ENCODE results near the gene TARDBP.

Gene TARDBP

DNA sequence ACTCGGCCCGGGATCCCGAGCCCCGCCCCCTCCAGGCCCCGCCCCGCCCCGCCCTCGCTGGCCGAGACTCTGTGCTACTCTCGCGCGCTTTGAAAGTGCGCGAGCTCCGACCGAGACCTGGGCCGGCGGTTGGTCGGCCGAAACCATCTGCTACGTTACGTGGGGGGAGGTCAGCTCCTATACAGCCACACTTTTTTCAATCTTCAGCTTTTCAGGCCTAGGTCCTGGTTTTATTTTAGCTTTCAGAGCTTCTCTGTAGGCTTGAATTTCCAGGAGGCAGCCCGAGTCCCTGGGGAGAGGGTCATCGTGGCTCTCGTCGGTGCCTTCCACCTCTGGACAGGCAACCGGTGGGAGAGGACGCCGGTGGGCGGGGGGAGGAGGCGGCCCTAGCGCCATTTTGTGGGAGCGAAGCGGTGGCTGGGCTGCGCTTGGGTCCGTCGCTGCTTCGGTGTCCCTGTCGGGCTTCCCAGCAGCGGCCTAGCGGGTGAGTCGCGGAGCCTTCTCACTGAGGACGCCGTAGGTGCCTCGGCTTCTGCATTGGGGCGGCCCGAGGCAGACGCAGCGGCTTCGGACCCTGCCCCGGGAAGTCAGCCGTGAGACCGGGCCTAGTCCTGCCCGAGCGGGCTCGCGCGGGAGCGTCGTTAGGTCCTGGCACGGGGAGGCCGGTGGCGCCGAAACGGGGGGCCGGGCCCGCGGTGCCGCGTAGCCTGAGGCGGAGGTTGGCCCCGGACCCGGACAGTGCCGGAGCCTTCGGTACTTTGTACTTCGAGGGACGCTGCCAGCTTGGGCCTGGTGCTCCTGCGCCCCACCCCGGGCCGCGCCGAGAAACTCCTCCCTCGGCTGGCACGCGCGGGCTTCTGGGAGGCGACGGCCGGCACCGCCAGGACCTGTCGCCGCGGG, at the start of gene TARDBP:
Gene TARDBP, plus strand, starts transcription at position 395 of the 900 bp plus-strand sequence. CDS start 1,074 bp downstream, outside the sequence.
- peak; percentile 100 for TF ChIP-seq ZFX (IDR thresholded peaks at IDR 0.05)
- TF ChIP-seq, protein P1, sequence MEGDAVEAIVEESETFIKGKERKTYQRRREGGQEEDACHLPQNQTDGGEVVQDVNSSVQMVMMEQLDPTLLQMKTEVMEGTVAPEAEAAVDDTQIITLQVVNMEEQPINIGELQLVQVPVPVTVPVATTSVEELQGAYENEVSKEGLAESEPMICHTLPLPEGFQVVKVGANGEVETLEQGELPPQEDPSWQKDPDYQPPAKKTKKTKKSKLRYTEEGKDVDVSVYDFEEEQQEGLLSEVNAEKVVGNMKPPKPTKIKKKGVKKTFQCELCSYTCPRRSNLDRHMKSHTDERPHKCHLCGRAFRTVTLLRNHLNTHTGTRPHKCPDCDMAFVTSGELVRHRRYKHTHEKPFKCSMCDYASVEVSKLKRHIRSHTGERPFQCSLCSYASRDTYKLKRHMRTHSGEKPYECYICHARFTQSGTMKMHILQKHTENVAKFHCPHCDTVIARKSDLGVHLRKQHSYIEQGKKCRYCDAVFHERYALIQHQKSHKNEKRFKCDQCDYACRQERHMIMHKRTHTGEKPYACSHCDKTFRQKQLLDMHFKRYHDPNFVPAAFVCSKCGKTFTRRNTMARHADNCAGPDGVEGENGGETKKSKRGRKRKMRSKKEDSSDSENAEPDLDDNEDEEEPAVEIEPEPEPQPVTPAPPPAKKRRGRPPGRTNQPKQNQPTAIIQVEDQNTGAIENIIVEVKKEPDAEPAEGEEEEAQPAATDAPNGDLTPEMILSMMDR (conservative IDR thresholded peaks at IDR 0.05) = no peak
- peak within 1 kb of the TSS; percentile 97 for H3K27ac ChIP-seq

DNA sequence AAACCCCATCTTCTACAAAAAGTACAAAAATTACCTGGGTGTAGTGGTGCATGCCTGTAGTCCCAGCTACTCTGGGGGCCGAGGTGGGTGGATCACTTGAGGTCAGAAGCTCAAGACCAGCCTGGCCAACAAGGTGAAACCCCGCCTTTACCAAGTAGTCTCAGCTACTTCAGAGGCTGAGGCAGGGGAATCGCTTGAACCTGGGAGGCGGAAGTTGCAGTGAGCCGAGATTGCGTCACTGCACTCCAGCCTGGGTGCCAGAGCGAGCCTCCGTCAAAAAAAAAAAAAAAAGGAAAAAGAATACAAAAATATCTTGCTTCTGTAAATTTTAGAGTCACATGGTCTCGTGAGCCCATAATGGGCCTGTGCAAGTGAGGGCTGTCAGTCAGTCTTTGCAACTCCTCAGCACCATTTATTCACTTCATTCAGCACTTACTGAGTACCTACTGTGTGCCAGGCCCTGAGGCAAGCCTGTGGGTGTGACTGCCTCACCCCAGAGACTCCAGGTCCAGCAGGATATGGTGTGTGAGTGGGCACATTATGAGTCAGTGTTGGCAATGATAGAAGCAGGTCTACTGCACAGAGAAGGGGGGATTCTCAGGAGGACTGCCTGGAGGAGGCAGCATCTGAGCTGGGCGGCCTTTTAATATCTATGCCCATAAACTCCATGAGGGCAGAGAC, 46.8 kb upstream of the TARDBP start:
- TF ChIP-seq ZFX (IDR thresholded peaks at IDR 0.05) = no peak
- TF ChIP-seq, protein P1 (conservative IDR thresholded peaks at IDR 0.05) = no peak
- no peak overlapping the region for H3K27ac ChIP-seq

DNA sequence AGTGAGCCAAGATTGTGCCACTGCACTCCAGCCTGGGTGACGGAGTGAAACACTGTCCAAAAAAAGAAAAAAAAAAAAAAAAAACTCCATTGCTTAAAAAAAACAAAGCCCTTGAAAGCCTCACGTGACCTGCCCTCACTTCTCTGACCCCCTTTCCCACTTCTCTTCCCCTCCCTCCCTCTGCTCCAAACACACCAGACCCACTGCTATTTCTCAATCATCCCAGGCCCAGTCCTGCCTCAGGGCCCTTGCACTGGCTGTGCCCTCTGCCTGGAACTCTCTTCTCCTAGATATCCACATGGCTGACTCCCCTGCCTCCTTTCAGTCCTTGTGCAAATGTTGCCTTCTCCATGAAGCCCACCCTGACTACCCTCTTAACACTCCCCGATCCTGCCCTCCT, 45.4 kb upstream of the TARDBP start:
- H3K27ac ChIP-seq = no peak overlapping the region
- TF ChIP-seq ZFX (IDR thresholded peaks at IDR 0.05) = no peak
- TF ChIP-seq, protein P1 (conservative IDR thresholded peaks at IDR 0.05) = no peak

DNA sequence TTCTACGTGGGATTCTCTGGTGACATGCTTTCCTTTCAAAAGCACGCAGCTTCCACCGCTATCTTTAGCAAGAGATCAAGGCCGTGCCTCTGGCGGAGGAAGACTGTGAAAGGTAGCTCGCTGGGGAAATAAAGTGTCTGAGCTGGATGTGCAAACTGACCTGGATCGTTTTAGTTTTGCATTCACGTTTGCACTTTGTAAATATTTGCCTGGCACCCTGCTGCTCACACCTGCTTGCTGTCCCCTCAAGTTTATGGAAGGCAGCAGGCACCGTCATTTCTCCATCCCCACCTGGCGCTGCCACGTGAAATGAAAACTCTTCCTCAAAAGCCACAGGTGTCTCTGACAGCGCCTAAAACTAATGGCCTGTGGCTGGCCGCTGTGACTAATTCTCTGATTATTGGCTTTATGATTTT, 44.0 kb upstream of the TARDBP start:
- H3K27ac ChIP-seq = peak overlapping the region; percentile 7; the same call in 1 of the 2 replicates
- TF ChIP-seq ZFX (IDR thresholded peaks at IDR 0.05) = no peak
- TF ChIP-seq, protein P1 (conservative IDR thresholded peaks at IDR 0.05) = no peak

DNA sequence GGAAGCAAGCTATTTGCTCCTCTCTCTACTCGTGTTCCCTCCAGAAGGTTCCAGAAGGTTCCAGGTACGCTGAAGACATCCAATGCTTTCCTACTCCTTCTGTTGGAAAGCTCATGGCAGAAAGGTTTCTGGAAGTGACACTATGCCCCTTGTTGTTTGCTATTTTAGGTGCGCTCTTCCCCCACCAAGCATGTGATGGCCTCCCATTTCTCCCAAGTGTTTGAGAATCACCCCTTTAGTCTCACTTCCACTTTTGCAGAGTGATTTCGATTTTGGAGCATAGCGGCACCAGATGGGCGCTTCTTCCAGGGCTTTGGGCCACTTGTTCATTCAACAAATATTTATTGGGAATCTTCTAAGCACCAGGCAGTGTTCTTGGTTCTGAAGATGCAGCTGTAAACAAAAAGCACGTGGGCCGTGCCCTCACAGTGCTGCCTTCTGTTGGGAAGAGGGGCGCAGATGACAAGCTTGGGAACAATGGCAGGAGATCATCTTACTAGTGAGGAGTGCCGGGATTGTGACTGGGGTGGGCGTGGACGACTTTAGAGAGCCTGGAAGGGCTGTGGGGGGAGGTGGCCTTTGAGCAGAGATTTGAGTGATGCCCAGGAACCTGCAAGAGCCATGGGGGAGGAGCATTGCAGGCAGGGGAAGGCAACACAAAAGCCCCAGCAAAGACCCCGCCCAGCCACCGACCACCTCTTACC, 43.0 kb upstream of the TARDBP start:
- TF ChIP-seq, protein P1 (conservative IDR thresholded peaks at IDR 0.05) = no peak
- TF ChIP-seq ZFX (IDR thresholded peaks at IDR 0.05) = no peak
- H3K27ac ChIP-seq = no peak overlapping the region; the same call in 1 of the 2 replicates

DNA sequence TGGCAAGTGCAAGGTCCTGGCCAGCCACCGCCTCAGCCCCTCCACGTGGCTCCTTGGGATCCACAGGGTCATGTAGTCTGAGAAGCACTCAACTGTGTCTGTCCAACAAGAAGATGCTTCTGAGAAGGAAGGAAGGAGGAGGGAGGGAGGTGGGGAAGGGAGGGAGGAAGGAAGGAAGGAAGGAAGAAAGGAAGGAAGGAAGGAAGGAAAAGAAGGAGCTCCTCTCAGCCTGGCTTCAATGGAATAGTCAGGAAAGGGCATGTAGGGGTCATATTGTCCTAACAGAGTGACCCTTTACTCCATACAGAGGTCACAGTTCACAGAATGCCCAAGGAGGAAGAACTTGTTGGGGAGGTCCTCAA, 42.5 kb upstream of the TARDBP start:
- TF ChIP-seq, protein P1 (conservative IDR thresholded peaks at IDR 0.05) = no peak
- TF ChIP-seq ZFX (IDR thresholded peaks at IDR 0.05) = no peak
- no peak overlapping the region for H3K27ac ChIP-seq
